T-helper 1 cell treated with Interleukin-12 subunit alpha and Interleukin-12 subunit beta and Interleukin-4 antibody, amounts not matched to agents 30 ng/mL and 1 ng/mL, for 36 hours (primary cell): ENCODE results near the gene NFIA. TPM values are rescaled to one million over a fixed set of nuclear protein-coding genes. Genes with fewer than 3 reads are reported as not detected.

ENCODE experiments used
- intact Hi-C: fragments of 100-400 bp; cut with micrococcal nuclease; formaldehyde crosslinking; loops from one replicate; pipeline ENCODE4 v1.15.1; 2024
- total RNA-seq: library from RNA; stranded (reverse); gene quantifications from 2 replicates; pipeline ENCODE4 v1.2.3, GENCODE V29; 2022

The NFIA gene
- total RNA-seq, 1 donor from 2014 or later, result 0.66 TPM

DNA sequence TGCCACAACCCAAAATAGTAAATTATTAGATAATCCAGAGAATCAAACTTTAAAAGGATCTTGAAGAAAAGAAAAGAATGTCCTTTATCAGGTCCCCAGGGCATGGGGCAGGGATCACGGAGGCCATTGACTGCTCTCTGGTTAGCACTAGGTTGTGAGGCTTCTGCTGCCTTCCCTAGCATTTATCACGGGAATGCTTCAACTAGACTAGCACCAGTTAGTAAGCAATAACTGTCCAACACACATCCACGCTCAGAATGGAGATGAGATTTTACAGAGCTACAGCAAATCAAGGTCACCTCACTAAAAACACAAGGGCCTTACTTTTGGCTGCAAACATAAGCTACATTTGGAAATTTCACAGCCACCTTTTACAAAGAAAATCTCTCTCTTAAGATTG, 304.0 kb downstream of the NFIA start:
- intact Hi-C loops, result no loop called here

DNA sequence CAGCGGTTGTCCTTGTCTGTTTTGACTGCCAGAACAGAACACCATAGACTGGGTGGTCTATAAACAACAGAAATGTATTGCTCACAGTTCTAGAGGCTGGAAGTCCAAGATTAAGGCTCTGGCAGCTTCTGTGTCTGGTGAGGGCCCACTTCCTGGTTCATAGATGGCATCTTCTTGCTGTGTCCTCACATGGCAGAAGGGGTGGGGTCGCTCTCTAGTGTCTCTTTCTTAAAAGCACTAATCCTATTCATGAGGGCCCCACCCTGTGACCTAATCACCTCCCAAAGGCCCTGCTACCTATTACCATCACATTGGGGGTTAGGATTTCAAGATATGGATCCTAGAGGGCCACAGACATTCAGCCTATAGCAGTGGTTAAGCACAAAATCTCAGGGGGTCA, 304.4 kb downstream of the NFIA start:
- intact Hi-C loops, result no loop called here

DNA sequence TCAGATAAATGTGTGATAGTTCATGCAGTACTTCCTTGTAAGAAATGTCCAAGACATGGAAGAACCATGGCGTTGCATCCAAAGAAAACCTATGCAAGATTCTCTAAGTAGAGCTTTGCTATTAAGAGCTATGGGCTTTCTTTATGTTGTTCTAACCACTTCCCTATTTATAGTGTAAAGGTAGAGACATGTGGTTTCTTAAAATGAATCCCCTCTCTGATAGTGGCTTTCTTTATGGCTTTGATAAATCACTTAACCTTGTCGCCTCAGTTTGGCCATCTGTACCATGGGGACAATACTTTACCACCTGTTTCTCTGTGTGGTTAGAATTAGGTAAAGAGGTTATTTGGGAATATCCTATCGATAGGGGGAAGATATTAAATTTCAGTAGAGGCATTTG, 305.5 kb downstream of the NFIA start:
- intact Hi-C loops, result no loop called here

DNA sequence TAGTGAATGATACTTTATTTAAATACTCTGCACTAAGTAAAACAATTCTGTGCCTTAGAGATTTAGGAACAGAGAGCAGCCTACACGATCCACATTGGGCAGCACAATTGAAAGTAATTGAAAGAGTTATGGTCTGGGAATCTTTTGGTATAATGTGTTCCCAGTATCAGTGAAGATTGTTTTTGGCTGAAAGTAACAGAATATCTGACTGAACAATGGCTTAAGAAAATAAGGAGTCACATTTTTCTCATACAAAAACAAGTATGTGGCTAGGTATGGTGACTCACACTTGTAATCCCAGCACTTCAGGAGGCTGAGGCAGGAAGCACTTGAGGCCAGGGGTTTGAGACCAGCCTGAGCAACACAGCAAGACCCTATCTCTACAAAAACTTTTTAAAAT, 306.2 kb downstream of the NFIA start:
- intact Hi-C loops, result no loop called here

DNA sequence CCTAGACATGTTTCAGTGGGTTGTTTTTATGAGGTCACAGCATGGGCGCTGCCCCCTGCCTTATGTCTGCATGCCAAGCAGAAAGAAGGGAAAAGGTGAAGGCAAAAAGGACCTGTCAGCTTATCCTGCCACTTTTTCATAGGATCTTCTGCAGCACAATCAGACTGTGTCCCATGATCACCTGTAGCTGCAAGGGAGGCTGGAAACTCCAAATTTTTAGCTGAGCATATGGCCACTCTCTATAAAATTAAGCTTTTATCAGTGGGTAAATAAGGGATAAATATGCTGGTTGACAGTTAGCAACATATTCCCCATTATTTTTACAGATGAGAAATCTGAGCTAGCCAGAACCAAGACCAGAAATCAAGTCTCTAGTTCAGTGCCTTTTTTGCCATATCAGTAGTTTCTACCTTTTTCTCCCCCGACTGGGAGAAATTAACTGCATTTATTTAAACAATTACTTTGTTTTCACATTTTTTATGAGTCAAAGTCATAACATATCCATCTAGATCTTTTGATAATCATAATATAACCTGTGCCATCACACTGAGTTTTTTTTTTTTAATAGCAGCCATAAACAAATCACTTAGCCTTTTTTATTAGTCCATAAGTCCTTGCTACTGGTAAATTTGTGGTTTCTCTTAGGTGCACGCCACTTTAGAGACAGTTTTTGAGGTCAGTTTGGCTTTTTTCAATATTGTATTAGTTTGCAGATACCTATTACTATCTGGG, 307.0 kb downstream of the NFIA start:
- intact Hi-C loops, result no loop called here

DNA sequence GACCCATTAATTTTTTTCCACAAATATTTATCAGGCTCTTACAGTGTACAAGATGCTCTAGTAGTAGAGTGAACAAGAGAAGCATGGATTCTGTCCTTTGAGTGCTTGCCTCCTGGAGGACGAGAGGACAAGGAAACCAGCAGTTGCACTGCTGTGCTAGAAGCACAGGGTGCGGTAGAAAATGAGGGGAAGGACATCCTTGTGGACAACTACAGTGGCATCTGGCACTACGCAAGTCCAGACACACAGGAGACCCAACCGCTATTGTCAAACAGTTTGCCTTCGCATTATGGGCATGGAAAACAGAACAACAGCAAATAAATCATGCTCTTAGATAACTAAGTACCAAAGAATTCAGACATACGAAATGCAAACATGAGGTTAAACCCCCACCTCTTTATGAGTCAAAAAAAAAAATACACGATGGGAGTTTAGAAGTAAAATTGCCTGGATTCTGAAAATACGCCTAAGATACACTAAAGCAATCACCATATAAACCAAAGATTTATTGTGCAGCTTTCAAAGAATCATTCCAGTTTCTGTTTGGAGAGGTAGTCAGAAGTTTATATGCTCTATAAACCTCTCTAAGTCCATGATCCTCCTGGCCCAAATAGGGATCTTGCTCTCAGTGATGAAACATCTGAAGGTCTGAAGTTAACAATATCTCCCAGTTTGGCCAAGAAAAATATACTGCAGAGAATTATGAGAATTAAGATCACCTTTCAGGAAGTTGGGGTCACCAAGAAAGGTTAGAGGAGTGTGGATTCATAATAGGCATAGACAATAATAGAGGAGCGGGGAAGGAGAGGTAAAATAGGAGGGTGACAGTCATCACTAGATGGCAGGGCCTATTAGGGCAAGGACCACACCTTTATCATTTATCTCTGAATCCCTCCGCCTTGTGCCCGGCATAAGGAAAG, 307.8 kb downstream of the NFIA start:
- intact Hi-C loops, result loop anchor here (5.0 kb wide), 1 partner anchor 618 kb away; no protein-coding TSS in a partner anchor

DNA sequence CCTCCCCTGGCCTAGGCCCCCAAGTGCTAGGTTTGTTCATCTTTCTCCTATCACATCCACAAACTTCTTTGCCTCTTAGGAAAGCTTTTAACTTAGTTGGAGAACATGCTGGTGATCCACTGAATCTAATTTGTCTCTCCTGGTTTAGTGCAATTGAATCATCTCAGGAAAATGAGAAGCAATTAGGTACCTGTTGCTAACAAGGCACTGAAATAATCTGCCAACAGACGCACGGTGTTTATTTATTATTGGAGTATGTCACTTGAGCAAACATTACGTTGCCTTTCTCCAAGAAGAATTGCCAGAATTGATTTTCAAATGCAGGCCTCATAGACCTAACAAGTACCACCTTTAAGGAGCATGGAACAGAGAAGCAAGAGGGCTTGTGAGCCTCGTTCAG, 309.4 kb downstream of the NFIA start:
- intact Hi-C loops, result loop anchor here (5.0 kb wide), 1 partner anchor 619 kb away; no protein-coding TSS in a partner anchor

DNA sequence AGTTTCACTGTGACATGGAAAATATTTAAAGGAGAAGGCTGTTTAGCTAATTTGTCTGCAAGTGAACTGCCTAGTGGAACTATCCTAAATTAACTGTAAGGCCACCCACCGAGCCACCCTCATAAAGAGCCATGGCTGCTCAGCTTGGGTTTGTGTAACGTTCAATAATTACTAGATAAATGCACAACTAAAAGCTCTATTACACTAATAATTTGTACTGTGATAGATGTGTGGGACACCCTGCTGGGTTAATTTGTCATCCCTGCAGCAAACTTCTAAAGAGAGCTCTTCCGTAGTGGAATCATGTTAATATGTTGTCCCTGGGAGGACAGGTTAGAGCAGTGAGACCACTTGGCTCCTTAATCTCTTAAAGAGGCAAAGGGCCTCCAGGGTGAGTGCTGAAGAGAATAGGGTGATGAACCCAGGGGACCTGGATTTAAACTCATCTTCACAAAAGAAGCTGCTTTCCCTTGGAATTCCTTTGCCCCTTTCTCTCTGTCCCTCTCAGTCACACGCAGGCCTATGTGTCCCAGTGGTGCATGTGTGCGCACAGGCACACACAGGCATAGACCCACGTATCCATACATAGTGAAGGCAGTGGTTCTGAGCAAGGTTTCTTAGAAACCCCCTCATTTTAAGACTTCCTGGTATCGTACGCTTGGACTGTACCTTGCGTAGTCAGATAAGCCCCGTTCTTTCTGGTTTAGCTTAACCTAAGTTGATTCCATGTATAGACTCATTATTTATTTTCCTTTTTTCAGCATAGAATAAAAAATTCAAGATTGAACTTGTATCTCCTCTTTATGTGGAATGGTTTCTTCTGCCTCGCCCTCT, 310.3 kb downstream of the NFIA start:
- intact Hi-C loops, result loop anchor here (5.0 kb wide), 1 partner anchor 620 kb away; no protein-coding TSS in a partner anchor

DNA sequence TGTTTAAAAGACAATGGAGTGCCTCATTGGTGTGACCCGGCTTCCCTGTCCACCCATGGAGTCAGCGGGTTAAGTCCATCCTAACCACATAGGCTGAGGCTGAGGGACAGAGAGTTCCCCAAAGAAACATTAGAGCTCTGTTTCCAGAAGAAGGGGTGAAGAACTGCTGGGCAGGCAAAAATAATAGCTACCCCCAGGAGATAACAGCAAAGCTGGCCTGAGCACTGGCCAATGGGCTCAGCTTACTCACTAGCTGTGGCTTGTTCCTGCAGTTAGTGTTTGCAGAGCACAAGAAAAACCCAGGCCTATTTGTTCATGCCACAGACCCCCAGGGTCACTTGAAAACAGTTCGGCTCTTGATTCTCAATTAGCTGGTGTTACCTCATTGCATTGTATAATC, 311.2 kb downstream of the NFIA start:
- intact Hi-C loops, result loop anchor here (5.0 kb wide), 1 partner anchor 621 kb away; no protein-coding TSS in a partner anchor

DNA sequence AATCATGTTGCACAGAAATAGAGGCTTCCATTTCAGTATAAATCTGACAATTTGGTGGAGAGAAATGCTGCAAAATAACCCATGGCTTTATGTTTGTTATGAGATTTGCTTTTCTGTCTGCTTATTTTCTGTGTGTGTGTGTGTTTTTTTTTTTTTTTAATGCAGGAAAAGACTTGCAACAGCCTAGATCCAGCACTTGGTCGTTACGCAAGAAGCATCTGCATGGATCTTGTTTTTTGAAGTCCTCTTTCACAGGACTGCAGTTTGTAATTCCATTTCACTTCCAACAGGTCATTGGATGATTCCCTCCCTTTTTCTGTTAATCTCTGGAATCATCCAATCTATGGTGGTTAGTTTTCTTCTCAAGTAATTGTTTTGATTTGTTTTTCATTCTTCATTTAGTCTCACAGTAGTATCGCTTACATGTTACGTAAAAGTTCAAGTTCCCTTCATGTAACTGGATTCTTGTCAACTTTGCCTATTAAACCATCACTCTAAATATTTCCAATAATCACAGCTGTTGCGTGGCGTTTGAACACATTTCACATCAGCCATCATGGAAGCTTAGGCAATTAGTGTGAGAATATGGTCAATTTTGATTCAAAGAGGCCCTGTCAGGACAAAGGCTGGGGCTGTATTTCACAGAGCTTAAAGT, 312.9 kb downstream of the NFIA start:
- intact Hi-C loops, result no loop called here

DNA sequence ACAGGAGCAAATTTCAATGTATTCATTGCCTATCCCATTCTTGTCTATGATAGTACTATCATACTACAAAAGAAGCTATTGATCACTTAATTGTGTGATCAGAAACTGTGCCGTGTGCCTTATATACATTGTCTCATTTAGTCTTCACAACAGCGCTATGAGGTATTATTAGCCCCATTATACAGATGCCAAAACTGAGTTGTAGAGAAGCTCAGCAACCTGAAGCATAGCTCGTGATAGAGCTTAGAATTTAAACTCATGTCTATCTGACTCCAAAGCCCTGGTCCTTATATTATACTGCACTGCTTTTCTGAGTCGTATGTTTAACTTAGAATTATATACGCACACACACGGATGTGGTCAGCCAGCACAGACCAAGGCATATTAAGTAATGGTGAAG, 315.1 kb downstream of the NFIA start:
- intact Hi-C loops, result no loop called here

DNA sequence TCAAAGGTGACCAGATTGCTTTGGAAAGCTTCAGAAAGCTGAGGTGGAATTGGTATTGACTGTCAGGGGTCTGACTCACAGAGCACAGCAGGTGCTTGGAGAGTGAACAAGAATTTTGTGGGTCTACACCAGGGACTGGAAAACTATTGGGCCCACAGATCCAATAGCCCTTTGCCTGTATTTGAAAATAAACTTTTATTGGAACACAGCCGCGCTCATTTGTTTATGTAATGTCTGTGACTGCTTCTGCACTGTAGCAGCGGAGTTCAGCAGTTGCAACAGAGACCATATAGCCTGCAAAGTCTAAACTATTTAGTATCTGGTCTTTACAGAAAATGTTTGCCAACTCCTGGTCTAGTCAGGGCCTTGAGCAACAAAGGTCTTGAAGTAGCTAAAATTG, 315.6 kb downstream of the NFIA start:
- intact Hi-C loops, result no loop called here

DNA sequence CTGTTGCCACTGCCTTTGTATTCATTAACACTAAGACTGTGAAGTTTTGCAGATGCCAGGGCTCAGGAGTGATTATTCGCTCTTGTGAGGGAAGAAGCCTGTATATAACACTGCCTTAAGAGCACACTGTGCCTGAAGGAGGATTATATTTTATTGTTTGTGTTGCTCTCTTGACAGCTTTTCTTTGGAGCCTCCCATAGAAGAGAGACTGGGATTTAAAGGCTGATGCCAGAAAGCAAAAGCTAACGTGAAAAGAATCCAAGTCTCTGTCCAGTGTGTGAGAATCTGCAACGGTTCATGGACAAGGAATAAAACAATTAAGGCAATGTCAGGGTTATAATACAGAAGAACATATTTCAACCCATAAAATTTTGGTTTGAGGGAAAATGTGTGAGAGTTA, 316.8 kb downstream of the NFIA start:
- intact Hi-C loops, result no loop called here

DNA sequence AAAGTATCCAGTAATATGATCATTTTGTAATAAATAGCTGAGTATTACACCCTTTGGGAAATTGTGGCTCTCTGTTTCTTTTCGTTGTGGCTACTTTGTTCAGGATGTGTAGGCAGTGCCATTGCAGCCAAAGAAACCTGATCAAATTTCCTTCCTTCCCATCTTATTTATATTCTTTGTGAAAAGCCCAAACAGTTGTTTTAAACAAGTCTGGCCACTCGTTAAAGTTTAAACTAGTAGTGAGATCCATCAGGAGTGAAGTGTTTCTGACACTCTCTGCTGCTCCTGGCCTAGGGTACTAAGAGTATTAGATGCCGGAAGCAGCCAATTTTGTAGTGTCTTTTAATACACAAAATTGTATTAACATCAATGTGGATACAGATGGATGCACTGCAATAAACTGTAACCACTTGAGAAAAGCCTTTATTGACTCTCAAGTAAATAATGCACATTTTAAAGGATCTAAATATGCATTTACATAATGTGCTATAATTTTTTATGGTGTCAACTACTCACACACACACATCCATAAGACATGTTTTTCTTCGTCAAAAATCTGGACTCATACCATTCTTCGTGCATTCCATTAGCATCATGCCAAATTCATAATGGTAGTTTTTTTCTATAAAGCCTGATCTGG, 317.9 kb downstream of the NFIA start:
- intact Hi-C loops, result no loop called here

DNA sequence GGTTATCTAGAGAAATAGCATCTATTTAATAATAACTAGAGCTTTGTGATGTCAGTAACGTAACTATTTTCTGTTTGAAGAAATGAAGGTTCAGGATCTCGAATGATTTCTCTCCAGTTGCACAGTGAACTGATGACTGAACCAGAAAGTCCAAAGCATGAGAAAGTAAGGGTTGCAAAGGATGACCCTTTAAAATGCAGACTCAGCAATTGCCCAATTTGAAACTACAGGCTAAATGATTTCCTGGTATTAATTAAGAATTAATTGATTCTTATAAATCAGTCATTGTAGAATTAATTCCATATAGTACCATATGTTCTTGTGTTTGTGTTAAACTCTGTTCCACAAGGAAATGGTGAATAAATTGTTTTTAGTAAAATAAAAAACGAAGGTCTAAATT, 318.6 kb downstream of the NFIA start:
- intact Hi-C loops, result no loop called here

DNA sequence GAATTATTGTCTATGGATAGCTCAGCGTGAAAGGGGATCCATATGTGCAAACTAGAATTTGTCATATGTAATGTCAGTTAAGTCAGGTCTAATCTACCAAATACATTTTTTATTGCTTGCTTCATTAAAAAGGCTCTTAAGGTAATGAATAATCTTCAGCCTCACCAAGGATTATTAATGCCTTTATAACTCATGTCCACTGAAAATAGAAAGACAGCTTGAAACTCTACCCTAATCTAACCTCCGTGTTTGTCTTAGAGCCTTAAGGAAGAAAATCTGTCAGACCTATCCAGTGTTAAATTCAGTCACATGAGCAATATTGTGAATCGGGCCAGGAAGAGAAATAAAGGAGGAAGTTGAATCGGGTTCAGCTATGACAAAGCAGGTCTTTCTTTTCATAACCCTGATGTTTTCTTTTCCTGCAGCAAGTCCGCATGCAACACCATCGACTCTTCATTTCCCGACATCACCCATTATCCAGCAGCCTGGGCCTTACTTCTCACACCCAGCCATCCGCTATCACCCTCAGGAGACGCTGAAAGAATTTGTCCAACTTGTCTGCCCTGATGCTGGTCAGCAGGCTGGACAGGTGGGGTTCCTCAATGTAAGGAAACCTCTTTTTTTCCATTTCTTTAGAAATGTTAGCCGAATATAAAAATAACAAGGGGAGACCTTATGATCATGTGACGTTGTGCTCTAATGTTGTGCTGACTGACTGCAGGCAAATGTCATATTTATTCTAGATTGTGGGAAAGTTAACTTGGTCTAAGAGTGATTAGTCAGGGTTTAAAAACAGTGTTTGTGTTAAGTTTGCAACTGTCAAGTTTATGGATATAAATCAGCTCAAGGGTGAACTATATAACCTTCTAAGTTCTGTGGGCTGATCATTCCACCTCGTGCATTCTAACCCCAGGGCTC, 321.6 kb downstream of the NFIA start:
- intact Hi-C loops, result no loop called here

DNA sequence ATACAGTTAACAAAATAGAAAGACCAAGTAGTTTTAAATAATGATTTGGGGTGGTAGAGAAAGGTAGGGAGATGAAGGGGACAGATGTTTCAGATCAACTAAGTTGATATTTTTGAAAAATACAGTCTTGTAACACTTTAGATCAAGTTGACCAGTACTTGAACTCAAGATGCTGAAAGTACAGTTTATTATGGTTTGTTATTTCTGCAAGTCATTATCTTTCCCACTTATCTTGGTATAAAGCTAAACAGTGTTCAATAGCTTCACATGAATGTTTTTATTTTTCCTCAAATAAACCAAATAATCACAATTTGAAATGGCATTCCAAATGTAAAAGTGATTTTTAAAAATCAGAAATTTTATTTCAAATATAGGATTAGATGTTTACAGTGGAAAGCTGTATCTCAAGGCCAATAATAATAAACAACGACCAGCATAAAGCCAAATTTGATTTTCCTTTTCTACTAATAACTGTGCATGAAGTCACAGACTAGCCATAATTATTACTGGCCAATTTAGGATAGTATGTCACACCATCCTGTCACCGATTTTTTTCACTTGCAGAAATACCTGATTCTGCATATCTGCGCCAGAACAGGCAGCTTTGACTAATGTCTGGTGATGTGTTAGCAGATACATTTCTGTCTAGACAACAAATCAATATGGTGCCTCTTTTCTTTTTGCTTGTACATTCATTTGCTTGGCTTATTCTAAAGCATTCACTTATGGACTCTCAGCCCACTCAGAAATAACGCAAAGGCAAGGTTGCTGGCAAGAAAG, 322.4 kb downstream of the NFIA start:
- intact Hi-C loops, result no loop called here

DNA sequence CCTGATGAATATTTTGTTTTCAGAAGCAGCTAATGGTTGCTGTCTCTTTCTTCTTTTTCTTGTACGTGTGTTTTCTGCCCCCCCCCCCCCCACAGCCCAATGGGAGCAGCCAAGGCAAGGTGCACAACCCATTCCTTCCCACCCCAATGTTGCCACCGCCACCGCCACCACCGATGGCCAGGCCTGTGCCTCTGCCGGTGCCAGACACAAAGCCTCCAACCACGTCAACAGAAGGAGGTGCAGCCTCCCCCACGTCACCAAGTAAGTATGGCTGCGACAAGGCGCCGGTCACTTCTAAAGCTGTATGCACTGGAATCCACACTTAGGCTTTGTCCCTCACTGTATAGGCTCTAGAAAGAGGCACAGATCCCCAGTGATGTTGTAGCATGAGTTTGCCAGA, 324.1 kb downstream of the NFIA start:
- intact Hi-C loops, result no loop called here

DNA sequence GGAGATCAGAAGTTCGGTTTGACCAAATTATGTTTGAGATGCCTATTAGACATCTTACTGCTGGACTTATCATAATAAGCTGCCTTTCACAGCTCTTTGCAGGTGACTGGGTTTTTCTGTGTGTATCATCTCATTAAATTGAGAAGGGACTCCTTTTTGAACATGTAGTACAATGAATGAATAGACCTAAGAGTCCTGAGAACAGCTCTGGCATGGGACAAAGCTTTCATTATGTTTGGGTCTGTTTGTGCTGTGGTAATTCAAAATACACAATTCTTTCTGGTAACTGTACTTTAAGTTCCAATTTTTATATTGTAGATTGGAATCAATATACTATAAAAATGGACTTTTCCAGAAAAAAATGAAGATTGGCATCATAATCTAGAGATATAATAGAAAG, 330.2 kb downstream of the NFIA start:
- intact Hi-C loops, result no loop called here
